CD4-positive, alpha-beta T cell treated with Interleukin-15 for 4 hours (primary cell): ENCODE measurements around the gene NEDD4L.

Experiments
- DNase-seq: peaks from one replicate; pipeline ENCODE4 v3.0.0-alpha.2; 2020; ENCODE audit warnings: low spot score

NEDD4L gene

GRCh38 chr18:58119819-58120218 is 75.8 kb downstream of the NEDD4L start:
- no peak for DNase-seq

DNA sequence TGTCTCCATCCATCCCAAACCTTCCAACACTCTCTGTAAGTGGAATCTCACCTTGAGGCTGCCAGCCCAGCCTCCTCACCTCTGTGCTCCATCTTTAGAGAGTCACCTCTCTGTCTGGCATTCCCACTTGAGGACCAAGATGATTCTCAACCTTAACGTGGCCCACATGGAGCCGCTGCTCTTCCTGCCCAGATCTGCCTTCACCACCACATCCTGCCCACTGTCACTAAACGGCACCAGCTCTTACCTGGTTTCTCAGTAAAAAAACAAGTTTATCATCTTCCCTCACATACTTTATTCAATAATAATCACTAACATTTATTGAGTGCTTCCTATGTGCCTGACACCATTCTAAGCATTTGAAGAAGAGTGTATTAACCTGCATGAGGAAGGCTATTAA is 80.4 kb downstream of the NEDD4L start:
- no peak for DNase-seq

DNA sequence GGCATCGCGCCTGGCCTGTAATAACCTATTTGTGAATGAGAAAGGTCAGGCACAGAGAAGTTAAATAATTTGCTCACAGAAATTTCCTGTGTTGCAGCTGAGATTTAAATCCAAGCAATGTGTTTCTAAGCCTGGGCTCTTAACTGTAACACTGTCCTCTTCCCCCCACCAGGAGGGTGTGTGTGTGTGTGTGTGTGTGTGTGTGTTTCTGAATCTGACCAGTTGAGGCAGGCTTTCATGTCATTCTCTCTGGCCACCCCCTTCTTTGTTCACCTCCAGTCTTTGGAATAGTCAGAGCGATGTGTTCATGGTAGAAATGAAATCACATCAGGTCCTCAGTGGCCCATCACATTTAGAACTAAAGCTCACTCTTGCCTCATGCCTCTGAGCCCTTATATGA is 81.2 kb downstream of the NEDD4L start:
- DNase-seq = no peak

GRCh38 chr18:58125756-58126155 is 81.7 kb downstream of the NEDD4L start:
- no peak for DNase-seq

DNA sequence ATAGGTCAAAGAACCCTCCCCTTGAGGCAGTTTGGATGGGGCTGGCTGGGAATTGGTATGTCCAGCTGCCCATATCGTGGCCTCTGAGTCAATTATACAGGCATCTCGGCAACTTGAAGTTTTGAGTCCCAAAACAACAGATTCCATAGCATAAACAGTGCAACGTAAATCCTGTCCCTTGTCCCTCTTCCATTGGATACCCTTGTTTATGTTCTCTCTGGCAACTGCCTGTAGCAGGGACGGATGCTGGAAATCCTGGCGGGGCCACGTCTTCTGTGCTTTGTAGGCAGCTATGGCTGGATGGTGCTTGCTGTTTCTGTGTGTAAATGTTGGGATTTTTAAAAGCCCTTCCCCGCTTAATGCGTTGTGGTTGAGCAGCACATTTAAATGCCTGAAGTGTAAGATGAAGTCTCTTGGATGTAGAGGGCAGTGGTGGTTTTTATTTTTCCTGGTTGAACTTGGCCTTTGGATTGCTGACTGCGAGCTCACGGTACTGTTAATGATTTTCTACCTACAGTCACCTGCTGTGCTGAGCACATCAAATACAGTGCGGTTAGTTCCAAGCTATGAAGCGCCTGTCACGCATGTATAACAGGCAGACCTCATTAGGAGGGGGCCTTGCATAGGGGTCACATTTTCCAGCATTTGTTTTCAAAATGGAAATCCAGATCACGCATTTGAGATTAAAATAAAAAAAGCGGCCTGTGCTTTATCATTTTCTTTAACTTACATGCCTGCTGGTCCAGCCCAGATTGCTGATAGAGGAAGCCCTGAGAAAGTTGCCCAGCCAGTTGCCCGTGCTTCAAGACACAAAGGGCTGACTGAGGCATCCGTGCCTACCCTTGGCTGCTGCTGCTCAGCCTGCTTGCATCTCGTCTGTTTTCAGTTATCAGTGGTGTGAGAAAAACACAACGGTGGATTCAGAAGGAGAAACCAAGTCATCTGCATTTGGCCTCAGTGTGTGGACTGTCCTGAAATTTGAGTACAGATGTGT is 84.7 kb downstream of the NEDD4L start:
- DNase-seq = no peak

- no peak for DNase-seq
Measured at GRCh38 chr18:58132595-58133261, 88.7 kb downstream of the NEDD4L start.

GRCh38 chr18:58135183-58135641 is 91.2 kb downstream of the NEDD4L start:
- peak; percentile 13 for DNase-seq

- DNase-seq = peak; percentile 43
Measured at GRCh38 chr18:58135701-58136331, 91.8 kb downstream of the NEDD4L start.

GRCh38 chr18:58136879-58137278 is 92.9 kb downstream of the NEDD4L start:
- DNase-seq = no peak

GRCh38 chr18:58139459-58140386 is 95.7 kb downstream of the NEDD4L start:
- no peak for DNase-seq

DNA sequence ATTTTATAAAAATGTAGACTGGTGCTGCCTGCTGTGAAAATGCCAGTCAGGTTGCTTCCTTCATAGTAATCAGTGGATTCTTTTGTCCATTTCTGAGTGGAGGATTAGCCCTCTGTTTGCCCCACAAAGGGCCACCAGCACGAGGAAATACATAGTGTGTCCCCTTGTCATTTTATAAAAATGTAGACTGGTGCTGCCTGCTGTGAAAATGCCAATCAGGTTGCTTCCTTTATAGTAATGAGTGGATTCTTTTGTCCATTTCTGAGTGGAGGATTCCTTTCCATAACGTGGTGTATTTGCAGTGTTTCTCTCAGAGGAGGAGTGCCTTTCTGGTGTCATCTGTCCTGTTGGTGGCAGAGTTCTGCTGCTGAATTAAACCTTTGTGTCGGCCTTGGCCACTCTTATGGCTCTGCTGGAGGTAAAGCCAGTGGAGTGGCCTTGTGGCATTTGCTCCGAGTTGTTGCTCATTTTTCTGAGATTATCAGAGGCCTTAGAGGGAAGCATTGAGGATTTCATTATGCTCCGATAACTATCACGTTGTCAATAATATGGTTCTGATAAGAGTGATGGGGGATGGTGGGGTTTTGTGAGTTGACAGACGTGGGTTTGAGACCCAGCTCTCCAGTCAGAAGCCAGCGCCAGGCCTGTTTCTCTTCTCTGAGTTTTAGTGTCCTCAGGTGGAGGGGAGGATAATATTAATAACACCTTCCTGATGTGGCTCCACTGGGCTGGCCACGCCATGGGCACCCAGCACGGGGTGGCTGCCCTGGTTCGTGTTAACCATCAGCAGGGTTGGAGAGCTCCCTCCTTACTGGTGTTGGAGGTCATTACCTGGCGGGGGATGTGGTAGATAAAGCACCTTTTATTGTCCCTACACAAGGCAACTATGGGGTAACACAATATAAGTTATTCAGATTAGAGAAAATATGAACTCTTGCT is 96.6 kb downstream of the NEDD4L start:
- no peak for DNase-seq

DNA sequence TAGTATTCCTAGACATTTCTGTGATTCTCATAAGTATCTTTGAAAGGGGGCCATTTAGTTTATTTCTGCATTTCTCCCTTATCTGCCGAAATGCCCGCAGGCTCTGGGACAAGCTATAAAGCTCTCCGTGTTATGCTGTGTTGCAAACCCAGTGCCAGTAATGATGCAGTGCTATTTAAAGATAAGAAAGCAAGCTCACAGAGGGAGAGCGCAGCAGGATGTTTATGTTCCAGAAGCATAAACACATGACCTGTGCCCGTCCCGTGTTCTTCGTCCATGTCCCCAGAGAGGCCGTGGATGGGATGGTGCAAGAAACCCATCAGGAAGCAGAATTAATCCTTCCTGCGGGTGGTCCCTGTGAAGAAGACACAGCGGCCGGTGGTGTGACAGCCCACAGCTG is 99.4 kb downstream of the NEDD4L start:
- no peak for DNase-seq

DNA sequence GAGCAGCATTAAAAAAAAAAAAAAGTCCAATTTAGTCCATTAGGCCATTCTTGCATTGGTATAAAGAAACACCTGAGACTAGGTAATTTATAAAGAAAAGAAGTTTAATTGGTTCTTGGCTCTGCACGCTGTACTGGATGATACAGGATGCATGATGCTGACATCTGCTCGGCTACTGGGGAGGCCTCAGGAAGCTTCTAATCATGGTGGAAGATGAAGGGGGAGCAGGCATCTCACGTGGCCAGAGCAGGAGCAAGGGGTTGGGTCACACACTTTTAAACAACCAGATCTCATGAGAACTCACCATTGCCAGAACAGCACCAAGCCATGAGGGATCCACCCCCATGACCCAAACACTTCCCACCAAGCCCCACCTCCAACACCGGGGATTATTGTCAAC is 100.1 kb downstream of the NEDD4L start:
- no peak for DNase-seq

DNA sequence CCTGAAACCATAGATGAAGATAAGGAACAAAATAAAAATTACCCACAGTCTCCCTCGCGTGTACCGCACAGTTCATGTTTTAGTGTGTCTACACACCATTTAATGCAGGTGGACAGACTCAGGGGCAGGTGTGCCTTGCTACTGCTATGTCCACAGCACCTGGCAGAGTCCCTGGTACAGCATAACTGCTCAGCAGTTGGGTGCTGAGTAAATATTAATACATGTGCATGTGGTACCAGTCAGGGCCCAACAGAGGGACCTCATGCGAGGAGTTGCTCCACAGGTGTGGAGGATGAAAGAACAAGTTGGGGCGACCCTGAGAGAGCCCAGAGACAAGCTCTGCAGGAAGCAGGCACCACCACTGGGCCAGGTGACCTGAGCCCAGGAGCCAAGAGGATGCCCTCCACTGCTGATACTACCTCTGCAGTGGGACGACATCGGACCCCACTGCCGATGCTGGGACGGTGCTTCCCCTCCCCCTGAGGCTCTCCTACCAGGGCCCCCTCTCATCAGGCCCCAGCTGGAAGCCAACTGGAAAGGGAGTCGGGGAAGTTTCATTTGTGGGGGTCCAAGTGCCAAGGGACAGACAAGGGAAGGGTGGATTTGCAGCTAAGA is 100.8 kb downstream of the NEDD4L start:
- DNase-seq = no peak

GRCh38 chr18:58146099-58146498 is 102.1 kb downstream of the NEDD4L start:
- DNase-seq = no peak

- no peak for DNase-seq
Measured at GRCh38 chr18:58148954-58149471, 105.0 kb downstream of the NEDD4L start.

DNA sequence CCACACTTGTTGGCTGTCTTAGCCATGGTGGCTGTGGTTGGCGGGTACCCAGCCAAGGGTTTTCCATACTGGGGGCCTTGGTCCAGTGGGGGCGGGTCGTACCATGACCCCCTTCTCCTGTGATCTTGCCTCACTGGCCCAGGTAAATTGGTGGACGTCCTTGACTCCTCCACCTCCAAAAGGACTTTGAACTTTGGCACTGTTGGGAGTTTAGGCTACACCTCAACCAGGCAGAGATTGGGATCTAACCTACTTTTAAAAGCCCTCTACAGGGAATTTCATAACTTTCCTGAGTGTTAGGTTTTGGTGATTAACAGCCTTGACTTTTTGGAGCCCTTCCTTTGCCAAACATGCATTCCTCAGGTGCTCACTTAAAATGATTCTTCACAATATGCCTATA is 106.7 kb downstream of the NEDD4L start:
- DNase-seq = no peak

- no peak for DNase-seq
Measured at GRCh38 chr18:58152216-58152615, 108.2 kb downstream of the NEDD4L start.

GRCh38 chr18:58152891-58153290 is 108.9 kb downstream of the NEDD4L start:
- no peak for DNase-seq

DNA sequence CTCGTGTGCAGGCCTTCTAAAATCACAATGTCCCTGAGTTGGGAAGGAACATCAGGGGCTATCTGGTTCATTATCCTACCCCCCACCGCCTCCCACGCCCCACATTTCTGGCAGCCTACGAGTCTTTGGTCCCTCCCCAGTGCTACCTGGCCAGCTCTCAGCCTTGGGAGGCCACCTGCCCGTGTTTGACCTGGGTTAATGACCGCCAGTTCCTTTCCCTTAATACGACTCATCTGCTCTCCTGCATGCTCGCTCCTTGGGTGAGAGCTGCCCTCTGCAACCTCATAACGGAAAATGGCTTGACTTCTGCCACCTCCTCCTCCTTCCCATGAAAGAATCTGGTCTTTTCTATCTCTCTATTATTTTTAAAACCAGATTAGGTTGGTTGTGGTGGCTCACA is 112.5 kb downstream of the NEDD4L start:
- no peak for DNase-seq
